H9 (cell line): ENCODE measurements around the gene CEACAM6. TPM values are rescaled to one million over a fixed set of nuclear protein-coding genes. Genes with fewer than 3 reads are reported as not detected.

Experiments used
- DNase-seq: peaks from one replicate; pipeline ENCODE4 v3.0.0-alpha.2; 2017
- H2AFZ ChIP-seq: one replicate; pipeline ENCODE4 v1.6.1; 2013; ENCODE audit warnings: mild to moderate bottlenecking, low read length, control low read depth, moderate library complexity
- H2AK5ac ChIP-seq: 2 replicates; pipeline ENCODE4 v1.6.1; 2013; ENCODE audit warnings: low read length, control low read depth, mixed read lengths; ENCODE audit not compliant: insufficient read length
- H2BK120ac ChIP-seq: one replicate; pipeline ENCODE4 v1.6.1; 2013; ENCODE audit warnings: low read depth, mild to moderate bottlenecking, low read length, control low read depth, inconsistent platforms; ENCODE audit not compliant: poor library complexity, severe bottlenecking
- H2BK12ac ChIP-seq: 2 replicates; pipeline ENCODE4 v1.6.1; 2013; ENCODE audit warnings: low read length, control low read depth, mixed read lengths, low read depth; ENCODE audit not compliant: insufficient read length
- H2BK15ac ChIP-seq: 2 replicates; pipeline ENCODE4 v1.6.1; 2013; ENCODE audit warnings: low read depth, low read length, control low read depth
- H2BK20ac ChIP-seq: one replicate; pipeline ENCODE4 v1.6.1; 2013; ENCODE audit warnings: low read depth, mild to moderate bottlenecking, low read length, control low read depth, inconsistent platforms; ENCODE audit not compliant: poor library complexity, severe bottlenecking
- H2BK5ac ChIP-seq: 2 replicates; pipeline ENCODE4 v1.6.1; 2013; ENCODE audit warnings: low read length, control low read depth, mixed read lengths; ENCODE audit not compliant: insufficient read length
- H3K14ac ChIP-seq: 2 replicates; pipeline ENCODE4 v1.6.1; 2013; ENCODE audit warnings: low read length, control low read depth; ENCODE audit not compliant: insufficient read depth
- H3K18ac ChIP-seq: 2 replicates; pipeline ENCODE4 v1.6.1; 2013; ENCODE audit warnings: low read depth, mild to moderate bottlenecking, mixed read lengths, low read length, control low read depth; ENCODE audit not compliant: insufficient read length
- H3K23ac ChIP-seq: 2 replicates; pipeline ENCODE4 v1.6.1; 2013; ENCODE audit warnings: low read length, control low read depth, mixed read lengths, low read depth; ENCODE audit not compliant: insufficient read length
- H3K23me2 ChIP-seq: 2 replicates; pipeline ENCODE4 v1.6.1; 2013; ENCODE audit warnings: low read depth, mild to moderate bottlenecking, mixed read lengths, low read length, control low read depth; ENCODE audit not compliant: insufficient read length, poor library complexity, severe bottlenecking
- H3K27ac ChIP-seq: 2 replicates; pipeline ENCODE4 v1.5.1; 2013; ENCODE audit warnings: low read length, control low read depth, mixed read lengths, low read depth; ENCODE audit not compliant: insufficient read length
- H3K27me3 ChIP-seq: 2 replicates; pipeline ENCODE4 v1.6.1; 2013; ENCODE audit warnings: low read length, control low read depth, inconsistent platforms; ENCODE audit not compliant: insufficient read depth
- H3K4ac ChIP-seq: 2 replicates; pipeline ENCODE4 v1.6.1; 2013; ENCODE audit warnings: low read depth, mild to moderate bottlenecking, control low read depth, inconsistent platforms, low read length, moderate library complexity
- H3K4me1 ChIP-seq: 2 replicates; pipeline ENCODE4 v1.6.1; 2013; ENCODE audit warnings: low read length, control low read depth, inconsistent platforms; ENCODE audit not compliant: insufficient read depth
- H3K4me2 ChIP-seq: 2 replicates; pipeline ENCODE4 v1.6.1; 2013; ENCODE audit warnings: low read length, control low read depth, mixed read lengths; ENCODE audit not compliant: insufficient read length, insufficient read depth
- H3K56ac ChIP-seq: 2 replicates; pipeline ENCODE4 v1.6.1; 2013; ENCODE audit warnings: low read depth, mild to moderate bottlenecking, mixed read lengths, low read length, control low read depth; ENCODE audit not compliant: insufficient read length
- H3K79me1 ChIP-seq: 2 replicates; pipeline ENCODE4 v1.6.1; 2013; ENCODE audit warnings: low read depth, mild to moderate bottlenecking, moderate library complexity, low read length, control low read depth, inconsistent platforms; ENCODE audit not compliant: insufficient read depth, poor library complexity, severe bottlenecking
- H3K79me2 ChIP-seq: 2 replicates; pipeline ENCODE4 v1.6.1; 2013; ENCODE audit warnings: low read length, control low read depth, inconsistent platforms; ENCODE audit not compliant: insufficient read depth
- H3K9ac ChIP-seq: 2 replicates; pipeline ENCODE4 v1.6.1; 2013; ENCODE audit warnings: low read length, control low read depth, mixed read lengths; ENCODE audit not compliant: insufficient read length; ENCODE audit errors: extremely low read depth
- H3K9me3 ChIP-seq: one replicate; pipeline ENCODE4 v1.6.1; 2013; ENCODE audit warnings: low read depth, low read length, inconsistent platforms; ENCODE audit not compliant: control insufficient read depth
- H3T11ph ChIP-seq: one replicate; pipeline ENCODE4 v1.6.1; 2013; ENCODE audit warnings: mild to moderate bottlenecking, low read length, control low read depth, inconsistent platforms
- H4K20me1 ChIP-seq: one replicate; pipeline ENCODE4 v1.6.1; 2013; ENCODE audit not compliant: control insufficient read depth, insufficient read length, insufficient read depth
- H4K5ac ChIP-seq: 2 replicates; pipeline ENCODE4 v1.6.1; 2013; ENCODE audit warnings: low read depth, mild to moderate bottlenecking, mixed read lengths, low read length, control low read depth; ENCODE audit not compliant: insufficient read length
- H4K8ac ChIP-seq: replicated peaks from 2 replicates; pipeline ENCODE4 v1.6.1; 2013; ENCODE audit warnings: low read length, control low read depth, mixed read lengths, low read depth; ENCODE audit not compliant: insufficient read length
- H4K91ac ChIP-seq: 2 replicates; pipeline ENCODE4 v1.6.1; 2013; ENCODE audit warnings: low read depth, mild to moderate bottlenecking, moderate library complexity, mixed read lengths, low read length, control low read depth; ENCODE audit not compliant: insufficient read length
- H3K27ac Mint-ChIP-seq, 3 experiments: 2 replicates in 2 of 3; 3 replicates in 1 of 3; pipeline ENCODE4 v1.8.0; 2020 to 2021; ENCODE audit warnings: mixed read lengths in 3 of 3, mild to moderate bottlenecking in 1 of 3, moderate library complexity in 1 of 3
- H3K27me3 Mint-ChIP-seq: 2 replicates; pipeline ENCODE4 v1.8.0; 2021; ENCODE audit warnings: low read depth, mild to moderate bottlenecking, moderate library complexity, mixed read lengths
- H3K36me3 Mint-ChIP-seq, 3 experiments: 2 replicates in 2 of 3; 3 replicates in 1 of 3; pipeline ENCODE4 v1.8.0; 2020 to 2021; ENCODE audit warnings: low read depth in 3 of 3, mixed read lengths in 3 of 3; ENCODE audit not compliant: insufficient read depth in 1 of 3
- H3K4me1 Mint-ChIP-seq, 2 experiments: 2 replicates each; pipeline ENCODE4 v1.8.0; 2020; ENCODE audit warnings: mixed read lengths in 2 of 2
- H3K4me3 Mint-ChIP-seq, 2 experiments: 2 replicates in 1 of 2; 3 replicates in 1 of 2; pipeline ENCODE4 v1.8.0; 2020 to 2021; ENCODE audit warnings: mild to moderate bottlenecking in 2 of 2, mixed read lengths in 2 of 2, moderate library complexity in 1 of 2
- H3K9me3 Mint-ChIP-seq, 2 experiments: 2 replicates in 1 of 2; 3 replicates in 1 of 2; pipeline ENCODE4 v1.8.0; 2020; ENCODE audit warnings: mild to moderate bottlenecking in 2 of 2, mixed read lengths in 2 of 2, moderate library complexity in 1 of 2
- CTCF ChIP-seq: fragments of 200-600 bp; sonication (generic); conservative IDR thresholded peaks from 3 replicates; pipeline ENCODE4 v1.8.0; 2021; ENCODE audit warnings: antibody characterized with exemption, mild to moderate bottlenecking
- WGBS: extraction: QIAGEN DNeasy Blood & Tissue Kit; methylation state at CpG from one replicate; pipeline ENCODE4 v1.1.7; 2013; ENCODE audit warnings: missing lambda C conversion rate, low lambda C conversion rate, mixed read lengths; ENCODE audit not compliant: insufficient read length; ENCODE audit errors: extremely low coverage; 5-methylcytosine and 5-hydroxymethylcytosine counted together
- total RNA-seq: library from RNA; stranded (reverse); gene quantifications from 2 replicates; pipeline ENCODE4 v1.2.1, GENCODE V29; 2021

The CEACAM6 gene
- total RNA-seq, 1 experiment from 2014 or later, result not detected

GRCh38 chr19:41811036-41811435 is 55.7 kb downstream of the CEACAM6 start:
- no peak overlapping the region for H3K4me2 ChIP-seq
- H4K5ac ChIP-seq, result no peak overlapping the region
- no peaks in the 10 kb centered on the region for H4K20me1 ChIP-seq
- H2AK5ac ChIP-seq, result no peak overlapping the region
- no peaks in the 10 kb centered on the region for H3K23me2 ChIP-seq
- H3K18ac ChIP-seq, result no peak overlapping the region
- H4K8ac ChIP-seq, result no peak overlapping the region
- H3K9ac ChIP-seq, result no peak overlapping the region
- H3K36me3 Mint-ChIP-seq, result peaks cover 4 to 32% (median 5%) of the 10 kb centered on the region in 3 experiments; a peak in 4 of 7 replicates
- peaks cover 6% of the 10 kb centered on the region; the same call in 1 of the 2 replicates for H3K27me3 Mint-ChIP-seq
- no peak overlapping the region for H2BK5ac ChIP-seq
- H2BK15ac ChIP-seq, result no peak overlapping the region
- H3K27ac ChIP-seq, result no peak overlapping the region
- TF ChIP-seq CTCF, result no peak
- no peak overlapping the region for H3K4ac ChIP-seq
- H4K91ac ChIP-seq, result no peak overlapping the region
- no peak overlapping the region for H2AFZ ChIP-seq
- no peak overlapping the region for H3K23ac ChIP-seq
- no peak overlapping the region for H3K27ac Mint-ChIP-seq
- no CpG with 5 or more reads among the region's 3 CpGs for WGBS
- no peaks in the 10 kb centered on the region for H3K79me2 ChIP-seq
- H3T11ph ChIP-seq, result no peak overlapping the region
- no peak overlapping the region for H2BK12ac ChIP-seq
- no peak for DNase-seq
- no peaks in the 10 kb centered on the region for H3K79me1 ChIP-seq
- H3K9me3 Mint-ChIP-seq, result peaks cover 22 to 98% of the 10 kb centered on the region in 2 experiments
- H3K9me3 ChIP-seq, result no peaks in the 10 kb centered on the region
- H3K27me3 ChIP-seq, result no peaks in the 10 kb centered on the region; the same call in 1 of the 2 replicates
- H3K56ac ChIP-seq, result no peak overlapping the region
- H2BK20ac ChIP-seq, result no peak overlapping the region
- no peak overlapping the region for H2BK120ac ChIP-seq
- H3K14ac ChIP-seq, result no peak overlapping the region
- H3K4me1 Mint-ChIP-seq, result no peaks in the 10 kb centered on the region
- no peaks in the 10 kb centered on the region for H3K4me1 ChIP-seq
- no peak overlapping the region for H3K4me3 Mint-ChIP-seq
